PC-9 (cell line): ENCODE results near the gene INS. TPM values are rescaled to one million over a fixed set of nuclear protein-coding genes. Genes with fewer than 3 reads are reported as not detected.

Experiments used
- BruUV-seq: library from RNA; stranded (reverse); fragments of 400-500 nt; replicated peaks from 2 replicates; lab custom pipeline; 2021; lab: Mats Ljungman, UMichigan
- CTCF ChIA-PET: fragments of 300-600 bp; sonication (Branson Sonifier 250); formaldehyde crosslinking; loops from one replicate; lab custom pipeline; 2022; ENCODE audit warnings: antibody characterized with exemption; lab: Charles Lee
- POLR2A ChIA-PET: fragments of 300-600 bp; sonication (Branson Sonifier 250); formaldehyde crosslinking; loops from one replicate; lab custom pipeline; 2022; ENCODE audit warnings: antibody characterized with exemption; ENCODE audit not compliant: unreplicated experiment; lab: Charles Lee
- DNase-seq, 2 experiments: peaks; one replicate each; pipeline versions ENCODE4 v3.0.0 to v3.0.0-alpha.2; 2015 to 2022; ENCODE audit warnings: mixed read lengths in 1 of 2
- H2AFZ ChIP-seq: fragments of 200-600 bp; sonication (generic); 2 replicates; pipeline ENCODE4 v1.8.1; 2017; ENCODE audit warnings: antibody characterized with exemption
- H3F3A ChIP-seq: fragments of 200-600 bp; sonication (generic); 2 replicates; pipeline ENCODE4 v1.8.1; 2017; ENCODE audit warnings: antibody characterized with exemption, mild to moderate bottlenecking, low read depth; ENCODE audit not compliant: insufficient read depth
- H3K27ac ChIP-seq: fragments of 200-600 bp; sonication (generic); 2 replicates; pipeline ENCODE4 v1.6.1; 2016; ENCODE audit warnings: mixed run types
- H3K27me3 ChIP-seq: fragments of 200-600 bp; sonication (generic); 2 replicates; pipeline ENCODE4 v1.6.1; 2016; ENCODE audit warnings: low read depth, mixed run types; ENCODE audit not compliant: insufficient read depth
- H3K36me3 ChIP-seq: fragments of 200-600 bp; sonication (generic); 2 replicates; pipeline ENCODE4 v1.6.1; 2016; ENCODE audit warnings: low read depth, mixed run types
- H3K4me1 ChIP-seq: fragments of 200-600 bp; sonication (generic); replicated peaks from 2 replicates; pipeline ENCODE4 v1.6.1; 2016; ENCODE audit warnings: mixed run types; ENCODE audit not compliant: insufficient read depth
- H3K4me2 ChIP-seq: fragments of 200-600 bp; sonication (generic); 2 replicates; pipeline ENCODE4 v1.6.1; 2017; ENCODE audit warnings: mixed run types
- H3K4me3 ChIP-seq: fragments of 200-600 bp; sonication (generic); 2 replicates; pipeline ENCODE4 v1.6.1; 2016; ENCODE audit warnings: mixed run types
- H3K79me2 ChIP-seq: fragments of 200-600 bp; sonication (generic); 2 replicates; pipeline ENCODE4 v1.6.1; 2017; ENCODE audit warnings: low read depth, mixed run types
- H3K9me2 ChIP-seq: fragments of 200-600 bp; sonication (generic); 2 replicates; pipeline ENCODE4 v1.8.1; 2017; ENCODE audit warnings: mild to moderate bottlenecking; ENCODE audit not compliant: insufficient read depth
- H3K9me3 ChIP-seq: fragments of 200-600 bp; sonication (generic); 2 replicates; pipeline ENCODE4 v1.8.1; 2016; ENCODE audit warnings: low read depth; ENCODE audit not compliant: insufficient read depth
- H4K20me1 ChIP-seq: fragments of 200-600 bp; sonication (generic); 2 replicates; pipeline ENCODE4 v1.8.1; 2017; ENCODE audit not compliant: insufficient read depth
- CTCF ChIP-seq: fragments of 200-600 bp; sonication (generic); conservative IDR thresholded peaks from 2 replicates; pipeline ENCODE4 v1.6.1; 2017; ENCODE audit warnings: mixed run types, antibody characterized with exemption, mild to moderate bottlenecking, moderate library complexity
- EZH2 ChIP-seq: fragments of 200-600 bp; sonication (generic); IDR thresholded peaks from 2 replicates; pipeline ENCODE4 v1.8.0; 2017; ENCODE audit warnings: antibody characterized with exemption, low read depth
- intact Hi-C: fragments of 100-400 bp; cut with micrococcal nuclease; formaldehyde crosslinking; loops from one replicate; pipeline ENCODE4 v1.10.0; 2022; ENCODE audit not compliant: unreplicated experiment
- total RNA-seq: library from RNA; stranded (reverse); gene quantifications from 2 replicates; pipeline ENCODE4 v1.2.3, GENCODE V29; 2021

INS gene
- total RNA-seq, 1 experiment from 2014 or later: not detected

GRCh38 chr11:2164081-2164480 lies 3.1 kb upstream of the INS start:
- no peaks in the 10 kb centered on the region for H3K36me3 ChIP-seq
- TF ChIP-seq EZH2: no peak
- no peak for TF ChIP-seq CTCF

GRCh38 chr11:2163428-2163978 lies 2.5 kb upstream of the INS start:
- H3K27me3 ChIP-seq: no peaks in the 10 kb centered on the region
- CTCF ChIA-PET: no interaction called here
- no TSS peak for BruUV-seq

More at GRCh38 chr11:2164081-2164480, 3.1 kb upstream of the INS start:
- H4K20me1 ChIP-seq: no peaks in the 10 kb centered on the region
- ChIA-PET POLR2A (no interaction called here), CTCF (no interaction called here)
- H3F3A ChIP-seq: peaks cover 11% of the 10 kb centered on the region; the same call in 1 of the 2 replicates
- no peaks in the 10 kb centered on the region for H3K9me2 ChIP-seq
- no peak overlapping the region for H3K4me3 ChIP-seq
- no peak for DNase-seq
- H3K27me3 ChIP-seq: no peaks in the 10 kb centered on the region
- no peaks in the 10 kb centered on the region for H3K79me2 ChIP-seq
- BruUV-seq: no TSS peak
- no peaks in the 10 kb centered on the region for H3K9me3 ChIP-seq
- H3K4me1 ChIP-seq: peaks cover 24% of the 10 kb centered on the region
- no peak overlapping the region for H2AFZ ChIP-seq
- no peak overlapping the region for H3K4me2 ChIP-seq
- H3K27ac ChIP-seq: no peak overlapping the region
- intact Hi-C loops: loop anchor here (10.0 kb wide), 1 partner anchor 131 kb away; no protein-coding TSS in a partner anchor

More at GRCh38 chr11:2163428-2163978, 2.5 kb upstream of the INS start:
- DNase-seq: no peak
- peaks cover 18% of the 10 kb centered on the region for H3K4me1 ChIP-seq
- no peak overlapping the region for H3K4me3 ChIP-seq
- intact Hi-C loops: loop anchor here (10.0 kb wide), 1 partner anchor 131 kb away; no protein-coding TSS in a partner anchor
- no peak overlapping the region for H3K4me2 ChIP-seq
- no peaks in the 10 kb centered on the region for H4K20me1 ChIP-seq
- H2AFZ ChIP-seq: no peak overlapping the region
- H3K36me3 ChIP-seq: no peaks in the 10 kb centered on the region
- H3F3A ChIP-seq: peaks cover 8% of the 10 kb centered on the region; the same call in 1 of the 2 replicates
- TF ChIP-seq CTCF (no peak), EZH2 (no peak)
- no peaks in the 10 kb centered on the region for H3K9me2 ChIP-seq
- H3K27ac ChIP-seq: no peak overlapping the region
- H3K79me2 ChIP-seq: no peaks in the 10 kb centered on the region
- POLR2A ChIA-PET: interaction anchor here (0.6 kb wide), 1 partner anchor 161 kb away, joined by 3 read pairs; no protein-coding TSS in a partner anchor
- no peaks in the 10 kb centered on the region for H3K9me3 ChIP-seq
